IPS-NIHi7 (cell line): ENCODE results near the gene FSTL4.

Experiments
- DNase-seq: peaks from one replicate; pipeline ENCODE4 v3.0.0; 2012; ENCODE audit warnings: mixed read lengths; ENCODE audit errors: extremely low spot score

FSTL4 gene

GRCh38 chr5:133341915-133342710 is 270.2 kb downstream of the FSTL4 start:
- peak; percentile 50 for DNase-seq

GRCh38 chr5:133341296-133341695 is 271.0 kb downstream of the FSTL4 start:
- DNase-seq = no peak

GRCh38 chr5:133340822-133341221 is 271.5 kb downstream of the FSTL4 start:
- DNase-seq = no peak

- no peak for DNase-seq
Measured at GRCh38 chr5:133340002-133340755, 272.2 kb downstream of the FSTL4 start.

GRCh38 chr5:133338504-133339355 is 273.6 kb downstream of the FSTL4 start:
- no peak for DNase-seq

GRCh38 chr5:133337795-133338445 is 274.4 kb downstream of the FSTL4 start:
- no peak for DNase-seq

GRCh38 chr5:133336969-133337410 is 275.4 kb downstream of the FSTL4 start:
- no peak for DNase-seq

- DNase-seq = no peak
Measured at GRCh38 chr5:133336121-133336968, 276.0 kb downstream of the FSTL4 start.

- DNase-seq = no peak
Measured at GRCh38 chr5:133334796-133335639, 277.3 kb downstream of the FSTL4 start.

- DNase-seq = no peak
Measured at GRCh38 chr5:133333326-133334150, 278.8 kb downstream of the FSTL4 start.

GRCh38 chr5:133332439-133333024 is 279.8 kb downstream of the FSTL4 start:
- DNase-seq = no peak

GRCh38 chr5:133331941-133332340 is 280.4 kb downstream of the FSTL4 start:
- no peak for DNase-seq

- DNase-seq = no peak
Measured at GRCh38 chr5:133330956-133331355, 281.4 kb downstream of the FSTL4 start.

- no peak for DNase-seq
Measured at GRCh38 chr5:133328800-133329199, 283.5 kb downstream of the FSTL4 start.

- peak; percentile 56 for DNase-seq
Measured at GRCh38 chr5:133327946-133328401, 284.4 kb downstream of the FSTL4 start.

- DNase-seq = no peak
Measured at GRCh38 chr5:133326361-133326760, 286.0 kb downstream of the FSTL4 start.

- no peak for DNase-seq
Measured at GRCh38 chr5:133325864-133326263, 286.5 kb downstream of the FSTL4 start.

GRCh38 chr5:133324926-133325325 is 287.4 kb downstream of the FSTL4 start:
- DNase-seq = no peak
